ENCODE measurements around the gene INCENP.

INCENP gene

DNA sequence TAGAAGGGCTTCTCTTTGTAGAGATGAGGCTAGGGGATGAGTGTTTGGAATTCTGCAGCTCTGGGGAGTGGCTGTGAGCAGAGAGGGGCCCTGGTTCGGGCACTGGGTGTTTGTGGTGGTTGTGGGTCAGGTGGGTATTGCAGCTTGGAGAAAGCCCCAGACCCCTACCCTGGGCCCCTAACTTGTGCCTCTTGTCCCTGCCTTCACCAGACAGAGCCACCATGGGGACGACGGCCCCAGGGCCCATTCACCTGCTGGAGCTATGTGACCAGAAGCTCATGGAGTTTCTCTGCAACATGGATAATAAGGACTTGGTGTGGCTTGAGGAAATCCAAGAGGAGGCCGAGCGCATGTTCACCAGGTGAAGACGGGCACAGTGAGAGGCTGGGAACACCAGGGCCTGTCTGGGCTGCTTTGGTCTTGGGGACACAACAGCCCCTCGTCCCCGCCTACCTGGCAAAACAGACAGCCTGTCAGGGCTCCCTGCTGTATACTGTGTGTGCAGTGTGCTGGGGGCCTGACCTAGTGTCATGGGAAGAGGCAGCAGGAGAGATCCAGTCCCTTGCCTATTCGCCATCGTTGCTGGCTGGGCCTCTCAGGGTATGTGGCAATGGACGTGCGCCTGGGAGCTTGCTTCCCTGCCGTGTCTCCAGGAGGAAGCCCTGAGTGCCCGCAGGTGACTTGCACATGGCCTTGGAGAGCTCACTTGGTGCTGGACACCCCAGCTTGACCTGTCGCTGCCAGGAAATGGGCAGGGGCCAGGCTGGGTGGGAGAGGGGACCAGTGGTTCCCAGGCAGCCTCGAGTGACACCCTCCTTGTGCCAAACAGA is 4.3 kb downstream of the INCENP start:
- ChIA-PET CTCF (interaction anchor here (1.5 to 2.2 kb wide), 3 partner anchors 20 to 331 kb away, joined by 4 to 8 read pairs (median 5); no protein-coding TSS in a partner anchor), POLR2A (no interaction called here)
- TF ChIP-seq, protein P1, sequence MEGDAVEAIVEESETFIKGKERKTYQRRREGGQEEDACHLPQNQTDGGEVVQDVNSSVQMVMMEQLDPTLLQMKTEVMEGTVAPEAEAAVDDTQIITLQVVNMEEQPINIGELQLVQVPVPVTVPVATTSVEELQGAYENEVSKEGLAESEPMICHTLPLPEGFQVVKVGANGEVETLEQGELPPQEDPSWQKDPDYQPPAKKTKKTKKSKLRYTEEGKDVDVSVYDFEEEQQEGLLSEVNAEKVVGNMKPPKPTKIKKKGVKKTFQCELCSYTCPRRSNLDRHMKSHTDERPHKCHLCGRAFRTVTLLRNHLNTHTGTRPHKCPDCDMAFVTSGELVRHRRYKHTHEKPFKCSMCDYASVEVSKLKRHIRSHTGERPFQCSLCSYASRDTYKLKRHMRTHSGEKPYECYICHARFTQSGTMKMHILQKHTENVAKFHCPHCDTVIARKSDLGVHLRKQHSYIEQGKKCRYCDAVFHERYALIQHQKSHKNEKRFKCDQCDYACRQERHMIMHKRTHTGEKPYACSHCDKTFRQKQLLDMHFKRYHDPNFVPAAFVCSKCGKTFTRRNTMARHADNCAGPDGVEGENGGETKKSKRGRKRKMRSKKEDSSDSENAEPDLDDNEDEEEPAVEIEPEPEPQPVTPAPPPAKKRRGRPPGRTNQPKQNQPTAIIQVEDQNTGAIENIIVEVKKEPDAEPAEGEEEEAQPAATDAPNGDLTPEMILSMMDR (IDR thresholded peaks at IDR 0.05; ENCODE audit: insufficient read depth, low read length, missing control alignments): no peak
- DNase-seq (ENCODE audit: low read depth, low spot score): no peak
- no peak overlapping the region for H3K4me3 ChIP-seq (ENCODE audit: low read depth, low read length)

DNA sequence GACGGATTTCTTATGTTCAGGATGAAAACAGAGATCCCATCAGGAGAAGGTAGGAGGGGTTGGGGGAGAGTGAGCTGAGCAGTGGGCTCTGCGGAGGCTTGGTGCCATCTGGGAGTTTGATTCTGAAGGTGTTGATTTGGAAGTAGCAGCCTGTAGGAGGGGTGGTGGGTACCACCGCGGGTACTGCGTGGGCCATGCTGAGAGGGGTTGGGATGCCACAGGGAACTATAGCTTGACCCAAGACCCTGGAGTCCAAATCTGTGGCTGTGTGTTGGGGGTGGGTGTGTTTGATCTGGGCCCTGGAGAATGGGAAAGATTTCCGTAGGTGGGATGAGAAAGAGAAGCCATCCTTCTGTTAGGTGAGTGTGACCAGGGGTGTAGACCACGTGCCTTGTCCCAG is 5.0 kb downstream of the INCENP start:
- TF ChIP-seq, protein P1 (IDR thresholded peaks at IDR 0.05; ENCODE audit: insufficient read depth, low read length, missing control alignments): no peak
- POLR2A ChIA-PET: no interaction called here
- CTCF ChIA-PET: interaction anchor here (1.5 to 2.2 kb wide), 2 partner anchors 21 to 47 kb away, joined by 4 to 8 read pairs; no protein-coding TSS in a partner anchor
- no peak for DNase-seq (ENCODE audit: low read depth, low spot score)
- H3K4me3 ChIP-seq (ENCODE audit: low read depth, low read length): no peak overlapping the region

DNA sequence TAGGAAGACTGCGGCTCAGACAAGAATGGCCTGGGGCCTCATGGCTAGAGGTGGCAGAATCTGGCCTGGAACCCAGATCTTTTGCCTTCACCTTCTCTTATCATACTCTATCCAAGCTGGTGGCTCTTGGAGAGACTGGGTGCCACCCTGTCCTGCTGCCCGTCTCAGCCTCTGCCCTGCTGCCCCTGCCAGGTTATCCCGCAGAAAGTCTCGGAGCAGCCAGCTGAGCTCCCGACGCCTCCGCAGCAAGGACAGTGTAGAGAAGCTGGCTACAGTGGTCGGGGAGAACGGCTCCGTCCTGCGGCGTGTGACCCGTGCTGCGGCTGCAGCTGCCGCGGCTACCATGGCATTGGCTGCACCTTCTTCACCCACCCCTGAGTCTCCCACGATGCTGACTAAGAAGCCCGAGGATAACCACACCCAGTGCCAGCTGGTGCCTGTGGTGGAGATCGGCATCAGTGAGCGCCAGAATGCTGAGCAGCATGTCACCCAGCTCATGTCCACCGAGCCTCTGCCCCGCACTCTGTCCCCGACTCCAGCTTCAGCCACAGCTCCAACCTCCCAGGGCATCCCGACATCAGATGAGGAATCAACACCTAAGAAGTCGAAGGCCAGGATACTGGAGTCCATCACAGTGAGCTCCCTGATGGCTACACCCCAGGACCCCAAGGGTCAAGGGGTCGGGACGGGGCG is 5.9 kb downstream of the INCENP start:
- TF ChIP-seq, protein P1 (IDR thresholded peaks at IDR 0.05; ENCODE audit: insufficient read depth, low read length, missing control alignments): no peak
- CTCF ChIA-PET: interaction anchor here (1.1 to 1.6 kb wide), 2 partner anchors 23 to 333 kb away, joined by 3 to 6 read pairs; no protein-coding TSS in a partner anchor
- H3K4me3 ChIP-seq (ENCODE audit: low read depth, low read length): no peak overlapping the region
- POLR2A ChIA-PET: no interaction called here
- no peak for DNase-seq (ENCODE audit: low read depth, low spot score)

DNA sequence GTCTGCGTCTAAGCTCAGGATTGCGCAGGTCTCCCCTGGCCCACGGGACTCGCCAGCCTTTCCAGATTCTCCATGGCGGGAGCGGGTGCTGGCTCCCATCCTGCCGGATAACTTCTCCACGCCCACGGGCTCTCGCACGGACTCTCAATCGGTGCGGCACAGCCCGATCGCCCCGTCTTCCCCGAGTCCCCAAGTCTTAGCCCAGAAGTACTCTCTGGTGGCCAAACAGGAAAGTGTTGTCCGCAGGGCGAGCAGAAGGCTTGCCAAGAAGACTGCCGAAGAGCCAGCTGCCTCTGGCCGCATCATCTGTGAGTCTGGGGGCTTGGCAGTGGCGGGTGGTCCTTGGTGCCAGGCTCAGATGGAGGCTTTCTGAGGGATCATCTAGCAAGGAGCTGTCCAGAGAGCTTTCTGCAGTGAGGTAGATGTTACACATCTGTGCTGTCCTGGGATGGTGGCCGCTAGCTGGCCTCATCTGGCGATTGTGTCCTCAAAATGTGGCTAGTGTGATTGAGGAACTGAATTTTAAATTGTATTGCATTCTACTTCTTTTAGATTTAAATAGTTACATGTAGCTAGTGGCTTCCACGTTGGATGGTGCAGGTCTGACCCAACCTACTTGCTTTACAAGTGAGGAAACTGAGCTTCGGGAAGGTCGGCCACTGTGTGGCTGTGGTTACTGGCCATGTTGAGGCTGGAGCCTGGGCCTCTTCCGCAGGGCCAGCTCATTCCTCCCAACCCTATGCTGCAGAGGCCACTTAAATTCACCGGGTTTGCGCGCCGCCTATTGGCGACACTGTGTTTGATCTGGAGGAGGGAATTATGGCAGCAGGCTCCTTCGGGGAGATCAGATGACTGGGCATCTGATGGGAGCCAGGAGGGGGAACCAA is 6.7 kb downstream of the INCENP start:
- ChIA-PET CTCF (interaction anchor here (1.1 to 3.2 kb wide), 3 partner anchors 22 to 333 kb away, joined by 3 to 9 read pairs (median 6); no protein-coding TSS in a partner anchor), POLR2A (no interaction called here)
- no peak overlapping the region for H3K4me3 ChIP-seq (ENCODE audit: low read depth, low read length)
- DNase-seq (ENCODE audit: low read depth, low spot score): no peak
- TF ChIP-seq, protein P1 (IDR thresholded peaks at IDR 0.05; ENCODE audit: insufficient read depth, low read length, missing control alignments): no peak

DNA sequence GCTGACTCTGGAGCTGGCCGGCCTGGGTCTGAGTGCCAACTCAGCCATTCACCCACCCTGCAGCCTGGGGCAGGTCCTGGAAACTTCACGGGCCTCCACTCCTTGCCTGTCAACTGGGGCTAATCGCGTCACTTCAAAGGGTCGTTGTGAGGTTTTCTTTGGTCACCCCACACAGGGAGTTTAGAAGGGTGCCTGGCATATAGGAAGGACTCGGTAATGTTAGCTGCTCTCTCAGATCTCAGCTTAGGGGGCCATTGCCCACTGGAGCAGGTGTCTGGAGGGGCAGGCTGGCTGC is 7.3 kb downstream of the INCENP start:
- TF ChIP-seq, protein P1 (IDR thresholded peaks at IDR 0.05; ENCODE audit: insufficient read depth, low read length, missing control alignments): no peak
- DNase-seq (ENCODE audit: low read depth, low spot score): no peak
- H3K4me3 ChIP-seq (ENCODE audit: low read depth, low read length): no peak overlapping the region
- CTCF ChIA-PET: interaction anchor here (1.1 to 3.2 kb wide), 3 partner anchors 23 to 334 kb away, joined by 3 to 9 read pairs (median 6); no protein-coding TSS in a partner anchor
- POLR2A ChIA-PET: no interaction called here
